Progenitor cell of endocrine pancreas (in vitro differentiated cells): ENCODE data around the gene CITED1. TPM values are rescaled to one million over a fixed set of nuclear protein-coding genes. Genes with fewer than 3 reads are reported as not detected.
"Not testable (repeated sequence)": the region's sequence is repeated elsewhere in the genome, so short reads cannot be mapped to it uniquely, and the experiment has no call there.

Source experiments
- DNase-seq: peaks from one replicate; pipeline ENCODE4 v3.0.0; 2021; ENCODE audit warnings: low spot score; ENCODE audit not compliant: unreplicated experiment
- H3K27ac Mint-ChIP-seq: 2 replicates; pipeline ENCODE4 v1.8.0; 2021; ENCODE audit warnings: mild to moderate bottlenecking, moderate library complexity, mixed read lengths
- H3K27me3 Mint-ChIP-seq: 2 replicates; pipeline ENCODE4 v1.8.0; 2021; ENCODE audit warnings: mixed read lengths
- H3K36me3 Mint-ChIP-seq: 2 replicates; pipeline ENCODE4 v1.8.0; 2022; ENCODE audit warnings: mixed read lengths; ENCODE audit not compliant: insufficient read depth
- H3K4me1 Mint-ChIP-seq: 2 replicates; pipeline ENCODE4 v1.8.0; 2021; ENCODE audit warnings: low read depth, mixed read lengths
- H3K4me3 Mint-ChIP-seq: 2 replicates; pipeline ENCODE4 v1.8.0; 2021; ENCODE audit warnings: low read depth, mild to moderate bottlenecking, moderate library complexity, mixed read lengths
- H3K9me3 Mint-ChIP-seq: 2 replicates; pipeline ENCODE4 v1.8.0; 2021; ENCODE audit warnings: low read depth, mixed read lengths
- total RNA-seq: library from RNA; stranded (reverse); gene quantifications from 2 replicates; pipeline ENCODE4 v1.2.1, GENCODE V29; 2021
- TF ChIP-seq, protein P1 (sequence below): fragments of 200-600 bp; sonication (generic); IDR thresholded peaks from one replicate; pipeline ENCODE4 v1.5.0; 2021; ENCODE audit warnings: antibody characterized with exemption, mild to moderate bottlenecking; ENCODE audit not compliant: unreplicated experiment

Gene CITED1
- total RNA-seq, 1 donor from 2014 or later = 2.0 TPM

DNA sequence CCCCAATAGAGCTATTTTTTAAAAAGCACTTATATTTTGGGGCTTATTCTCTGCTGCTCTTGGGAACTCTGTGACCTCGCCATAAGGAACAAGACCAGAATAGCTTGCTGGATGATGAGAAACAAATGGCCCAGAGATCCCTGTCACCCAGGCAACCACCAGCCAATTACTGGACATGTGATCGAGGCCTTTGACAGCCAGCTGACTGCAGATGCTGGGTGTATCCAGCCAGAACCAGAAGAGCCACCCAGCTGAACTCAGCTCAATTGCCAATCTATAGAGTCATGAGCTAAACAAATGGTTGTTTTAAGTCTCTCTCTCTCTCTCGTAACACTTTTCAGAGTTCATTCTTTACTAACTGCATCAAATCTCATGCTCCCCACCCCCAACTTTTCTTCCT is 24.4 kb upstream of the CITED1 start:
- no peaks in the 10 kb centered on the region for H3K4me1 Mint-ChIP-seq
- no peak overlapping the region for H3K4me3 Mint-ChIP-seq
- peaks cover 14% of the 10 kb centered on the region for H3K36me3 Mint-ChIP-seq
- no peak overlapping the region for H3K27ac Mint-ChIP-seq
- H3K27me3 Mint-ChIP-seq = no peaks in the 10 kb centered on the region
- DNase-seq = no peak
- TF ChIP-seq, protein P1, sequence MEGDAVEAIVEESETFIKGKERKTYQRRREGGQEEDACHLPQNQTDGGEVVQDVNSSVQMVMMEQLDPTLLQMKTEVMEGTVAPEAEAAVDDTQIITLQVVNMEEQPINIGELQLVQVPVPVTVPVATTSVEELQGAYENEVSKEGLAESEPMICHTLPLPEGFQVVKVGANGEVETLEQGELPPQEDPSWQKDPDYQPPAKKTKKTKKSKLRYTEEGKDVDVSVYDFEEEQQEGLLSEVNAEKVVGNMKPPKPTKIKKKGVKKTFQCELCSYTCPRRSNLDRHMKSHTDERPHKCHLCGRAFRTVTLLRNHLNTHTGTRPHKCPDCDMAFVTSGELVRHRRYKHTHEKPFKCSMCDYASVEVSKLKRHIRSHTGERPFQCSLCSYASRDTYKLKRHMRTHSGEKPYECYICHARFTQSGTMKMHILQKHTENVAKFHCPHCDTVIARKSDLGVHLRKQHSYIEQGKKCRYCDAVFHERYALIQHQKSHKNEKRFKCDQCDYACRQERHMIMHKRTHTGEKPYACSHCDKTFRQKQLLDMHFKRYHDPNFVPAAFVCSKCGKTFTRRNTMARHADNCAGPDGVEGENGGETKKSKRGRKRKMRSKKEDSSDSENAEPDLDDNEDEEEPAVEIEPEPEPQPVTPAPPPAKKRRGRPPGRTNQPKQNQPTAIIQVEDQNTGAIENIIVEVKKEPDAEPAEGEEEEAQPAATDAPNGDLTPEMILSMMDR = no peak
- peaks cover 29% of the 10 kb centered on the region for H3K9me3 Mint-ChIP-seq

DNA sequence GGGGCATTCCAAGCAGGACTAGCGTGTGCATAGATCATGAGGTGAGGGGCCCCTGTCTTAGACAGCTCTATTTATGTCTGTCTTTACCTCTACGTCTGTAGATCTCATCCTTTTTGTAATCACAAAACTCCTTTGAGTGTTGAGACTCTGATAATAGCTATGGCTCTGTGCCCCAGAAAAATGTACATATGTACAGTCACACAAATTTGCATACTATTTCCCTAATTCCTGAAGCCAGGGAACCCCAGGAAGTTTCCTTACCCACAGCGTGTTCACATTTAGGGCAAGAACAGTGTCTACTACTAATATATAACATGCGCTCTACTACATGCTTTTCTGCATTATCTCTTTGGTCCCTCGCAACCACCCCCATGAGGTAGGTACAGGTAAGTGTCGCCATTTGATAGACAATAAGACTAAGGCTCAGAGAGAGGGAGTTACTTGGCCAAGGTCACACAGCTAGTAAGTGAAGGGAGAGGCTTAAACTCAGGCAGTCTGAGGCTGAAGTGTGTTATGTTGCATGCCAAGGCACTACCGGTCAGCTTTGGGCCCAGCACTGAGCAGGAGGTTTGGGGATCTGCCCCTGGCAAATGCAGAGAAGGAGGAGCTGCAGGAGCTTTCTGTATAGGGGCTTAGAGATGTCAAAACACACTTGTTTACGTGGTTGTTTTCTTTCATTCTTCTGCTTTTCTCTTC is 21.0 kb upstream of the CITED1 start:
- H3K36me3 Mint-ChIP-seq = peaks cover 12% of the 10 kb centered on the region
- no peak overlapping the region for H3K27ac Mint-ChIP-seq
- TF ChIP-seq, protein P1 = no peak
- H3K4me3 Mint-ChIP-seq = no peak overlapping the region
- H3K9me3 Mint-ChIP-seq = peaks cover 26% of the 10 kb centered on the region
- DNase-seq = no peak
- H3K4me1 Mint-ChIP-seq = no peaks in the 10 kb centered on the region
- no peaks in the 10 kb centered on the region for H3K27me3 Mint-ChIP-seq

DNA sequence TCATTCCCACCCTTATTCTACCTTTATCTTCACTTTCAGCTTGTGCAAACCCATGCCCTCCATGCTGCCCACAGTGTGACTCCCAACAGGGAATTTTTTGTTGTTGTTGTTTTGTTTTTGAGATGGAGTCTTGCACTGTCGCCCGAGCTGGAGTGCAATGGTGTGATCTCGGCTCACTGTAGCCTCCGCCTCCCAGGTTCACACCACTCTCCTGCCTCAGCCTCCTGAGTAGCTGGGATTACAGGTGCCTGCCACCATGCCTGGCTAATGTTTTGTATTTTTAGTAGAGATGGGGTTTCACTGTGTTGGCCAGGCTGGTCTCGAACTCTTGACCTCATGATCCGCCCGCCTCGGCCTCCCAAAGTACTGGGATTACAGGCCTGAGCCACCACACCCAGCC is 13.9 kb upstream of the CITED1 start:
- DNase-seq, H3K9me3 Mint-ChIP-seq, H3K4me3 Mint-ChIP-seq, H3K4me1 Mint-ChIP-seq, H3K27me3 Mint-ChIP-seq, H3K36me3 Mint-ChIP-seq, H3K27ac Mint-ChIP-seq: not testable (repeated sequence)

DNA sequence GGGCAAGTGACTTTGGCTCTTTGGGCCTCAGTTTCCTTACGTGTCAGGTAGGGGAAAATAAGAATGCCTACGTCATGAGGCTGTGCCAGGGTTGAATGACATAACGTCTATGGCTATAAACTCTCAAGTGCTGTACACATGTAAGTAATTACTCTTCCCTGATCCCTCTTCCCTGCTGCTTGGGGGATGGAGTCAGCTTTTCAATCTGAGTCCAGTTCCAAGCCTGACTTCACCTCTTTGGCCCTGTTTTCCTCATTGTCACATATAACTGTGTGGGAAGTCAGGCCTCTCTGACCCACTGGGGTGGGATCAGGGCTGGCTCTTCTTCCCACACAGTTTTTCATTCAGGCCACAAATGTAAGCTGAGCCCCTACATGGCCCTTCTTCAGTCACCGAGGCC is 11.4 kb upstream of the CITED1 start:
- Mint-ChIP-seq H3K9me3 (no peaks in the 10 kb centered on the region), H3K4me3 (no peak overlapping the region), H3K36me3 (no peaks in the 10 kb centered on the region), H3K27me3 (peaks cover 7% of the 10 kb centered on the region), H3K27ac (no peak overlapping the region), H3K4me1 (no peaks in the 10 kb centered on the region)
- TF ChIP-seq, protein P1 = no peak
- no peak for DNase-seq

DNA sequence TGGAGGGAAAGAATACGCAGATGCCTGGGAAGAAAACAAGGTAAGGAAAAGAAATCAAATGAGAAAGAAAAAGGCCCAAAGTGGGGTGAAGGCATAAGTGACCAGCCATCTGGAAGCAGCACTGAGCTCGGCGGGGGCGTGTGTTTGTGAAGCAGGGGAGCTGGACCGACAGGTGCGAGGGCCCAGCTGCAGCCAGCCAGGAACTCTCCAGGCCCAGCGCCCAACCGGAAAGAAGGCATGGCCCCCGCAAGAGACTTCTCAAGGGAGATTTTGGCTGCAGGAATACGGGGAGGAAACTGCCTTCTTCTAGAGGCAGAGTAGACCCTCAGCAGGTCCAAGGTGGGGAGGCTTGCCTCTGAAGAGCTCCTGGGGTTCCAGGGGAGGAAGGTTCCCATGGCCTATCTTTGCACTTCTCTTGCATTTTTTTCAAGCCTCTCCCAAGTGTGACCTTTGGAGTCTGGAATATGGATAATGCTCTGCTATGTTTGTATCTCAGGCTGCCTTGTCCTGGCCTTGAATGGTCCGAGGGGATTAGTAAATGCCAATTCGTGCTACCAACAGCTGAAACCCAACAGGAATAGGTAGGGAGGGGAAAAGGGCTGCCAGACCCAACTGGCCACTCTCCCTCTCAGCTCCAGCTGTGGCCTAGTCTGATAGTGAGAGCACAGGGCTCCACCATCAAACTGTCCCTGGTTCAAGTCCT is 10.8 kb upstream of the CITED1 start:
- H3K9me3 Mint-ChIP-seq = no peaks in the 10 kb centered on the region
- no peak for DNase-seq

More for the DNA sequence above, 10.8 kb upstream of the CITED1 start:
- Mint-ChIP-seq H3K4me3 (no peak overlapping the region), H3K27me3 (peaks cover 7% of the 10 kb centered on the region), H3K4me1 (no peaks in the 10 kb centered on the region), H3K36me3 (no peaks in the 10 kb centered on the region), H3K27ac (no peak overlapping the region)
- TF ChIP-seq, protein P1 = no peak
